GM21526 (cell line): ENCODE results near the gene BLOC1S4.
"Not testable (repeated sequence)": the region's sequence is repeated elsewhere in the genome, so short reads cannot be mapped to it uniquely, and the experiment has no call there.

Source experiments
- ATAC-seq: cut with Tn5 transposase; IDR thresholded peaks from one replicate; pipeline ENCODE4 v1.9.1; 2021; ENCODE audit warnings: moderate library complexity; ENCODE audit not compliant: unreplicated experiment, low FRiP score

The BLOC1S4 gene

GRCh38 chr4:6715704-6716017, 313 bp upstream of the BLOC1S4 start:
- ATAC-seq, result peak; percentile 12

GRCh38 chr4:6716958-6717655, 1.1 kb downstream of the BLOC1S4 start:
- no peak for ATAC-seq

GRCh38 chr4:6718932-6719610, 3.1 kb downstream of the BLOC1S4 start:
- ATAC-seq, result no peak

- ATAC-seq, result no peak
These were observed 3.7 kb downstream of the BLOC1S4 start for GRCh38 chr4:6719611-6720179.

GRCh38 chr4:6720202-6720699, 4.3 kb downstream of the BLOC1S4 start:
- no peak for ATAC-seq

- ATAC-seq, result no peak
These were observed 5.1 kb downstream of the BLOC1S4 start for GRCh38 chr4:6721121-6721520.

GRCh38 chr4:6722891-6723290, 6.9 kb downstream of the BLOC1S4 start:
- ATAC-seq, result no peak

GRCh38 chr4:6723851-6724250, 7.9 kb downstream of the BLOC1S4 start:
- no peak for ATAC-seq

GRCh38 chr4:6724421-6725111, 8.6 kb downstream of the BLOC1S4 start:
- no peak for ATAC-seq

- ATAC-seq, result not testable (repeated sequence)
These were observed 9.5 kb downstream of the BLOC1S4 start for GRCh38 chr4:6725427-6725961.

- ATAC-seq, result no peak
These were observed 11.3 kb downstream of the BLOC1S4 start for GRCh38 chr4:6727081-6727942.

- no peak for ATAC-seq
These were observed 11.9 kb downstream of the BLOC1S4 start for GRCh38 chr4:6727943-6728250.

GRCh38 chr4:6728320-6729029, 12.5 kb downstream of the BLOC1S4 start:
- ATAC-seq, result no peak

- ATAC-seq, result no peak
These were observed 14.8 kb downstream of the BLOC1S4 start for GRCh38 chr4:6730603-6731317.

GRCh38 chr4:6731318-6731675, 15.3 kb downstream of the BLOC1S4 start:
- ATAC-seq, result no peak

GRCh38 chr4:6731780-6732179, 15.8 kb downstream of the BLOC1S4 start:
- no peak for ATAC-seq

- ATAC-seq, result no peak
These were observed 16.7 kb downstream of the BLOC1S4 start for GRCh38 chr4:6732441-6733357.
